B cell (primary cell): ENCODE data around the gene BUD31.

Source experiments
- EZH2 ChIP-seq: IDR thresholded peaks from 2 replicates; pipeline ENCODE4 v1.6.1; 2012; ENCODE audit warnings: borderline replicate concordance, low read depth, mild to moderate bottlenecking, moderate library complexity, low read length; ENCODE audit not compliant: insufficient read depth, poor library complexity, severe bottlenecking
- TF ChIP-seq, protein P1 (sequence below): fragments of 200-600 bp; IDR thresholded peaks from one replicate; pipeline ENCODE4 v1.8.0; 2022; ENCODE audit warnings: antibody characterized with exemption, mild to moderate bottlenecking

DNA sequence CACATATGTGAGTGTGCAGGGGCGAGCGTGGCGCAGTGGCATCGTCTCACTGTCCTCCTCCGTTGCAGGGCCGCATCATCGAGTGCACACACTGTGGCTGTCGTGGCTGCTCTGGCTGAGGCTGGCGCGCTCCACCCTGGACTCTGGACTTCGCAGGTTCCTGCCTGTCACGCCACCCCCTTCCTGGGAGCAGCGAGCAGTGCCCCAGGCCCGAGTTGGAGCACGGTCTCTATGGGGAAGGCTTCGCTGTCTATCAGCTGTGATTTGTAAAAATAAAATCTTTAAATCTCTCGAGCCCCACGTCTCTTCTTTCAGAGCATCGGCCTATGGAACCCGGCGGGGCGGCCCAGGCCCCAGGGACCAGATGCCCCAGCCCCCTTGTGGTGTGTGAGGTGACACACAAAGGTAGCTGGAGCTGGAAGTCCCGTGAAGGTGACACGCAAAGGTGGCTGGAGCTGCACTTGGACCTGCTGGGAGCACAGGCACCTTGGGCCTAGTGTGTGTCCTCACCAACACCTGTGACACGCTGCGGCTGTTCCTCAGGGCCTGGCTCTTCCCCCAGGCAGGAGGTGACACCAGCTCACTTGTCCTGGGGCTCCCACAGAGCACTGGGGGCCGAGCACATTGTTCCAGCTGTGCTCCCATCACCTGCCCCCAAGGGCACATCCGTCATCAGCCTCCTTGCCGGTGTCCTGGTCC is 10.7 kb downstream of the BUD31 start:
- TF ChIP-seq, protein P1, sequence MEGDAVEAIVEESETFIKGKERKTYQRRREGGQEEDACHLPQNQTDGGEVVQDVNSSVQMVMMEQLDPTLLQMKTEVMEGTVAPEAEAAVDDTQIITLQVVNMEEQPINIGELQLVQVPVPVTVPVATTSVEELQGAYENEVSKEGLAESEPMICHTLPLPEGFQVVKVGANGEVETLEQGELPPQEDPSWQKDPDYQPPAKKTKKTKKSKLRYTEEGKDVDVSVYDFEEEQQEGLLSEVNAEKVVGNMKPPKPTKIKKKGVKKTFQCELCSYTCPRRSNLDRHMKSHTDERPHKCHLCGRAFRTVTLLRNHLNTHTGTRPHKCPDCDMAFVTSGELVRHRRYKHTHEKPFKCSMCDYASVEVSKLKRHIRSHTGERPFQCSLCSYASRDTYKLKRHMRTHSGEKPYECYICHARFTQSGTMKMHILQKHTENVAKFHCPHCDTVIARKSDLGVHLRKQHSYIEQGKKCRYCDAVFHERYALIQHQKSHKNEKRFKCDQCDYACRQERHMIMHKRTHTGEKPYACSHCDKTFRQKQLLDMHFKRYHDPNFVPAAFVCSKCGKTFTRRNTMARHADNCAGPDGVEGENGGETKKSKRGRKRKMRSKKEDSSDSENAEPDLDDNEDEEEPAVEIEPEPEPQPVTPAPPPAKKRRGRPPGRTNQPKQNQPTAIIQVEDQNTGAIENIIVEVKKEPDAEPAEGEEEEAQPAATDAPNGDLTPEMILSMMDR, result no peak
- TF ChIP-seq EZH2, result no peak
